ENCODE measurements around the gene ZFP42. TPM values are rescaled to one million over a fixed set of nuclear protein-coding genes. Genes with fewer than 3 reads are reported as not detected.

ZFP42 gene
- total RNA-seq = 54.6 and 59.4 TPM in 2 replicates

GRCh38 chr4:187995322-187996207 lies at the start of gene ZFP42:
TSS of gene ZFP42 (plus strand) at chr4:187995771. CDS start at chr4:188002808, 7,037 bp downstream.

Other genes starting within 250 kb of the ZFP42 start
- gene TRIML2, start 113.8 kb downstream of the ZFP42 start, total RNA-seq = 5.5 and 41.3 TPM in 2 replicates
- 0.39 TPM in 1 of 2 replicates, not detected in the other for gene TRIML1, start 143.7 kb downstream of the ZFP42 start, total RNA-seq